Measurements from ENCODE around the gene SGSM2. TPM values are rescaled to one million over a fixed set of nuclear protein-coding genes. Genes with fewer than 3 reads are reported as not detected.

Gene SGSM2
- total and polyA plus RNA-seq, 2 experiments from 2014 or later, result 13.7 to 52.4 TPM

GRCh38 chr17:2383628-2384167, 46.4 kb downstream of the SGSM2 start:
- peak overlapping the region; percentile 55; the same call in 1 of the 2 replicates for H3K27ac ChIP-seq (ENCODE audit: low read depth)
- peak overlapping the region; percentile 78; the same call in 1 of the 2 replicates for H3K27ac Mint-ChIP-seq

DNA sequence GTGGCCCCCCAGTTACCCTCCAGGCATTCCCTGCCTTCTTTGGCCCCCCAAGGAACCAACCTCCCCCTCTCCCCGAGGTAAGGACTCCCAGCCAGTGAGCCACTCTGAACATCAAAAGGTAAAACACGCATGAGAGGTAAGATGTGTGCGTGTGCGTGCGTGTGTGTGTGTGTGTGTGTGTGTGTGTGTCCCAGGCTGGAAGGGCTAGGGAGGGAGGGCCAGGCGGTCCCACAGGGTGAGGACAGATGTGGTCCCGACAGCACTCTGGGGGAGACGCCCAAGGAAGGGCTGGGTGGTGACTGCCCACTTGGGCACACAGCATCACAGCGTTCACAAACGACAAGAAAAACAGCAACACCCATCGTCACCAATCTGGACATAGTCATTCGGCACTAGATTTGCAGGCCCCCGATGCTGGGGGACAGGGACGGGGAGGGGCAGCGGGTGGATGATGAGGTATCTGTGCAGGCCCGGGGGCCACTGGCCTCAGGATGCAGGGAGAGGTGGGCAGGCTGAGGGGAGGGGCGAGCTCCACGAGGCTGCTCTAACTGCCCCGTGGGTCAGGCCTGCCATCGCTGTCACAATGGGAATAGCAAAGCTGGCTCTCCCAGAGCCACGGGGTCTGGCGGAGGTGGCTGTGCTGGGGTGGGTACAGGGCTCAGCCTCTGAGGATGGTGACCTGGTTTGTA, 47.3 kb downstream of the SGSM2 start:
- Histone ChIP-seq H2AFZ (no peak overlapping the region), H3K9me2 (ENCODE audit: insufficient read depth) (no peaks in the 10 kb centered on the region), H3K27ac (ENCODE audit: low read depth) (no peak overlapping the region), H4K20me1 (replicated peaks; ENCODE audit: insufficient read depth) (no peaks in the 10 kb centered on the region; the same call in 1 of the 2 replicates), H3K36me3 (ENCODE audit: insufficient read depth) (no peaks in the 10 kb centered on the region), H3K27me3 (ENCODE audit: insufficient read depth) (no peaks in the 10 kb centered on the region), H3K4me1 (ENCODE audit: insufficient read depth) (peaks cover 18% of the 10 kb centered on the region), H3K4me3 (no peak overlapping the region), H3K79me2 (replicated peaks; ENCODE audit: insufficient read depth) (peaks cover 4% of the 10 kb centered on the region; the same call in 1 of the 2 replicates), H3K4me2 (no peak overlapping the region), H3F3A (replicated peaks; ENCODE audit: low read depth) (no peaks in the 10 kb centered on the region; the same call in 1 of the 2 replicates)
- Mint-ChIP-seq H3K4me1 (peaks cover 31% of the 10 kb centered on the region), H3K27me3 (ENCODE audit: insufficient read depth, low read depth, poor library complexity) (peaks cover 20% of the 10 kb centered on the region), H3K9me3 (no peaks in the 10 kb centered on the region), H3K27ac (no peak overlapping the region), H3K4me3 (no peak overlapping the region), H3K36me3 (ENCODE audit: low read depth) (peaks cover 9% of the 10 kb centered on the region; the same call in 2 of the 3 replicates)
- DNase-seq (ENCODE audit: low spot score), result no peak
- no peak for ATAC-seq
- TF ChIP-seq EZH2phosphoT487 (IDR thresholded peaks at IDR 0.05; ENCODE audit: unreplicated experiment), result no peak
- TF ChIP-seq, protein P1, sequence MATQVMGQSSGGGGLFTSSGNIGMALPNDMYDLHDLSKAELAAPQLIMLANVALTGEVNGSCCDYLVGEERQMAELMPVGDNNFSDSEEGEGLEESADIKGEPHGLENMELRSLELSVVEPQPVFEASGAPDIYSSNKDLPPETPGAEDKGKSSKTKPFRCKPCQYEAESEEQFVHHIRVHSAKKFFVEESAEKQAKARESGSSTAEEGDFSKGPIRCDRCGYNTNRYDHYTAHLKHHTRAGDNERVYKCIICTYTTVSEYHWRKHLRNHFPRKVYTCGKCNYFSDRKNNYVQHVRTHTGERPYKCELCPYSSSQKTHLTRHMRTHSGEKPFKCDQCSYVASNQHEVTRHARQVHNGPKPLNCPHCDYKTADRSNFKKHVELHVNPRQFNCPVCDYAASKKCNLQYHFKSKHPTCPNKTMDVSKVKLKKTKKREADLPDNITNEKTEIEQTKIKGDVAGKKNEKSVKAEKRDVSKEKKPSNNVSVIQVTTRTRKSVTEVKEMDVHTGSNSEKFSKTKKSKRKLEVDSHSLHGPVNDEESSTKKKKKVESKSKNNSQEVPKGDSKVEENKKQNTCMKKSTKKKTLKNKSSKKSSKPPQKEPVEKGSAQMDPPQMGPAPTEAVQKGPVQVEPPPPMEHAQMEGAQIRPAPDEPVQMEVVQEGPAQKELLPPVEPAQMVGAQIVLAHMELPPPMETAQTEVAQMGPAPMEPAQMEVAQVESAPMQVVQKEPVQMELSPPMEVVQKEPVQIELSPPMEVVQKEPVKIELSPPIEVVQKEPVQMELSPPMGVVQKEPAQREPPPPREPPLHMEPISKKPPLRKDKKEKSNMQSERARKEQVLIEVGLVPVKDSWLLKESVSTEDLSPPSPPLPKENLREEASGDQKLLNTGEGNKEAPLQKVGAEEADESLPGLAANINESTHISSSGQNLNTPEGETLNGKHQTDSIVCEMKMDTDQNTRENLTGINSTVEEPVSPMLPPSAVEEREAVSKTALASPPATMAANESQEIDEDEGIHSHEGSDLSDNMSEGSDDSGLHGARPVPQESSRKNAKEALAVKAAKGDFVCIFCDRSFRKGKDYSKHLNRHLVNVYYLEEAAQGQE (IDR thresholded peaks at IDR 0.05; ENCODE audit: unreplicated experiment), result no peak

More at GRCh38 chr17:2383628-2384167, 46.4 kb downstream of the SGSM2 start:
- Mint-ChIP-seq H3K27me3 (ENCODE audit: insufficient read depth, low read depth, poor library complexity) (peaks cover 13% of the 10 kb centered on the region), H3K4me3 (no peak overlapping the region; the same call in 2 of the 3 replicates), H3K36me3 (ENCODE audit: low read depth) (peaks cover 9% of the 10 kb centered on the region; the same call in 2 of the 3 replicates), H3K4me1 (peaks cover 24% of the 10 kb centered on the region), H3K9me3 (no peaks in the 10 kb centered on the region)
- H3K4me1 ChIP-seq (ENCODE audit: insufficient read depth), result peaks cover 18% of the 10 kb centered on the region
- no peak for ATAC-seq
- H3K27me3 ChIP-seq (ENCODE audit: insufficient read depth), result no peaks in the 10 kb centered on the region
- no peaks in the 10 kb centered on the region for H3K36me3 ChIP-seq (ENCODE audit: insufficient read depth)
- no peaks in the 10 kb centered on the region; the same call in 1 of the 2 replicates for H4K20me1 ChIP-seq (replicated peaks; ENCODE audit: insufficient read depth)
- no peak overlapping the region for H3K4me3 ChIP-seq
- no peaks in the 10 kb centered on the region for H3K9me2 ChIP-seq (ENCODE audit: insufficient read depth)
- H3K4me2 ChIP-seq, result no peak overlapping the region
- H3K79me2 ChIP-seq (replicated peaks; ENCODE audit: insufficient read depth), result no peaks in the 10 kb centered on the region
- no peaks in the 10 kb centered on the region; the same call in 1 of the 2 replicates for H3F3A ChIP-seq (replicated peaks; ENCODE audit: low read depth)
- no peak for DNase-seq (ENCODE audit: low spot score)
- TF ChIP-seq, protein P1 (IDR thresholded peaks at IDR 0.05; ENCODE audit: unreplicated experiment), result no peak
- TF ChIP-seq ZNF331 (CRISPR knock-in tag; IDR thresholded peaks at IDR 0.05; ENCODE audit: low read depth), result no peak
- no peak overlapping the region for H2AFZ ChIP-seq
